ENCODE measurements around the gene EPB41L4B. TPM values are rescaled to one million over a fixed set of nuclear protein-coding genes. Genes with fewer than 3 reads are reported as not detected.

EPB41L4B gene
- total RNA-seq, 1 experiment from 2014 or later, result 8.1 TPM

DNA sequence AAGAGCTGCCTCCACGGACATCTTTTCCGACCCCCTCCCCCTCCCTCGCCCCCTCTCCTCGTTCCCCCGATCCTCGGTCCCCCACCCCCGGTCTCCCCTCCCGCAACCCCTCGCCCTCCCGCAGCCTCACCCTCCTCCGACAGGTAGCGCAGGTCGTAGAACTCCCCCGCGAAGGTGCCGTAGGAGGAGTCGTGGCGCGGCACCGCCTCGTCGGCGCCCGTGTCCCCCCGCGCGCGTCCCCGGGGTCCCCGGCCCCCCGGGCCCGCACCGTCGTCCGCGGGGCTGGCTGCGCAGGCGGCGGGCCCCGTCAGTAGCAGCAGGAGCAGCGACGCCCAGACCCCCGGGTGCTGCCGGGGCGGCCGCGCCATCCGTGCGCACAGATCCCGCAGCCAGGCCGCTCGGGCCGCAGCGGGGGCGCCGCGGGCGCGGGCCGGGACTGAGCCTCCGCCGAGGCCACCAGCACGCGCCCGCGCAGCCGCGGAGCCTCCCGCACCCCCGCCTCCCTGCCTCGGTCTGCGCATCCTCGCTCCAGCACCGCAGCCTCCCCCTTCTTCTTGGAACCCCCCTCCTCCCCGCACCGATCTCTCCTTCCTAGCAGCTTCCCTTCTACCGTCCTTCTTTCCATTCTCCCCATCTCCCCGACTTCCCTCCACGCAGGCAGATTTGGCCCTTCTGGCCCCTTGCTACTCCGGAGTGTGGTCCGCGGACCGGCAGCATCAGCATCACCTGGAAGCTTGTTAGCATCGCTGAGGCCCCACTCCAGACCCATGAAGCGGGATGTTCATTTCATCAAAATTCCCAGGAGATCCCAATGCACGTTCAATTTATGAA is 153.9 kb downstream of the EPB41L4B start, which contains the start of gene FRRS1L:
Gene FRRS1L (minus strand): TSS at position 479 of the 831 bp plus-strand sequence. CDS start 111 bp downstream, at position 368.
- peaks cover 0 to 4% of the 10 kb centered on the region in 2 experiments; a peak in 1 of 4 replicates for H3K9me3 ChIP-seq (ENCODE audit: control insufficient read depth in 1 of 2, insufficient read depth in 1 of 2, low read depth in 1 of 2, low read length in 2 of 2)
- H2AFZ ChIP-seq (ENCODE audit: low read depth, low read length, poor library complexity, severe bottlenecking), result no peak within 1 kb of the TSS
- TF ChIP-seq, protein P1, sequence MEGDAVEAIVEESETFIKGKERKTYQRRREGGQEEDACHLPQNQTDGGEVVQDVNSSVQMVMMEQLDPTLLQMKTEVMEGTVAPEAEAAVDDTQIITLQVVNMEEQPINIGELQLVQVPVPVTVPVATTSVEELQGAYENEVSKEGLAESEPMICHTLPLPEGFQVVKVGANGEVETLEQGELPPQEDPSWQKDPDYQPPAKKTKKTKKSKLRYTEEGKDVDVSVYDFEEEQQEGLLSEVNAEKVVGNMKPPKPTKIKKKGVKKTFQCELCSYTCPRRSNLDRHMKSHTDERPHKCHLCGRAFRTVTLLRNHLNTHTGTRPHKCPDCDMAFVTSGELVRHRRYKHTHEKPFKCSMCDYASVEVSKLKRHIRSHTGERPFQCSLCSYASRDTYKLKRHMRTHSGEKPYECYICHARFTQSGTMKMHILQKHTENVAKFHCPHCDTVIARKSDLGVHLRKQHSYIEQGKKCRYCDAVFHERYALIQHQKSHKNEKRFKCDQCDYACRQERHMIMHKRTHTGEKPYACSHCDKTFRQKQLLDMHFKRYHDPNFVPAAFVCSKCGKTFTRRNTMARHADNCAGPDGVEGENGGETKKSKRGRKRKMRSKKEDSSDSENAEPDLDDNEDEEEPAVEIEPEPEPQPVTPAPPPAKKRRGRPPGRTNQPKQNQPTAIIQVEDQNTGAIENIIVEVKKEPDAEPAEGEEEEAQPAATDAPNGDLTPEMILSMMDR (IDR thresholded peaks at IDR 0.05 in 2 of 3, conservative IDR thresholded peaks at IDR 0.05 in 1 of 3; ENCODE audit: borderline replicate concordance in 1 of 3, insufficient read depth in 1 of 3, low read depth in 2 of 3, low read length in 2 of 3), result no peak
- TF ChIP-seq EZH2phosphoT487 (IDR thresholded peaks at IDR 0.05; ENCODE audit: borderline replicate concordance) (no peak), RAD21 (IDR thresholded peaks at IDR 0.05; ENCODE audit: low read depth) (no peak), CBX3 (IDR thresholded peaks at IDR 0.05; ENCODE audit: low read depth) (no peak), SP1 (IDR thresholded peaks at IDR 0.05; ENCODE audit: low read depth) (no peak), CEBPB (IDR thresholded peaks at IDR 0.05; ENCODE audit: low read depth) (no peak), ZBTB33 (IDR thresholded peaks at IDR 0.05; ENCODE audit: extremely low read depth, insufficient replicate concordance, low read length) (no peak), POLR2AphosphoS5 (IDR thresholded peaks at IDR 0.05; ENCODE audit: low read depth, low read length) (no peak), SRF (IDR thresholded peaks at IDR 0.05; ENCODE audit: low read depth) (no peak)
- H4K20me1 ChIP-seq (ENCODE audit: insufficient read depth), result no peaks in the 10 kb centered on the region
- no peaks in the 10 kb centered on the region for H3K36me3 ChIP-seq (ENCODE audit: control insufficient read depth in 1 of 2, insufficient read depth in 2 of 2, low read length in 2 of 2)
- H3K27me3 ChIP-seq (ENCODE audit: insufficient read depth, low read length), result 0 out of 2 replicates have a peak, but pooled peaks cover 3% of the 10 kb centered on the region
- ChIA-PET POLR2A (no interaction called here), CTCF (no interaction called here), RAD21 (ENCODE audit: low non-redundant PET in 1 of 2, low total read pairs in 2 of 2, uncharacterized antibody in 2 of 2, unreplicated experiment in 2 of 2) (no interaction called here)
- no peaks in the 10 kb centered on the region for H3K4me1 ChIP-seq (ENCODE audit: control insufficient read depth in 1 of 2, insufficient read depth in 2 of 2, low read length in 2 of 2)
- H3K9me2 ChIP-seq (ENCODE audit: insufficient read depth), result no peaks in the 10 kb centered on the region
- no peak for DNase-seq (ENCODE audit: low read depth, low spot score)
- no peak within 1 kb of the TSS for H3K9ac ChIP-seq (ENCODE audit: low read length)
- ATAC-seq, result no peak
- BruUV-seq (replicated peaks), result no TSS peak
- no peaks in the 10 kb centered on the region for H3K79me2 ChIP-seq (ENCODE audit: insufficient read depth, low read length)
- no peak within 1 kb of the TSS for H3K4me2 ChIP-seq (ENCODE audit: low read length)
- no peak within 1 kb of the TSS for H3K4me3 ChIP-seq (replicated peaks in 1 of 2; ENCODE audit: low read depth in 1 of 2, low read length in 2 of 2)
- intact Hi-C loops (cut with micrococcal nuclease), result no loop called here
- no peak within 1 kb of the TSS for H3K27ac ChIP-seq (ENCODE audit: low read depth, low read length)
